Measurements from ENCODE around the gene GABBR2. TPM values are rescaled to one million over a fixed set of nuclear protein-coding genes. Genes with fewer than 3 reads are reported as not detected.

The GABBR2 gene
- total RNA-seq, 2 donors from 2014 or later, result 1.2 to 1.3 TPM

GRCh38 chr9:98555651-98556465 lies 152.9 kb downstream of the GABBR2 start:
- Histone ChIP-seq H3K36me3 (ENCODE audit: control insufficient read depth, insufficient read depth, low read length) (no peaks in the 10 kb centered on the region), H3K9me3 (ENCODE audit: control insufficient read depth, low read length) (no peaks in the 10 kb centered on the region), H3K27ac (ENCODE audit: low read depth, low read length) (no peak overlapping the region), H3K9ac (ENCODE audit: extremely low read depth, low read length, poor library complexity, severe bottlenecking) (no peak overlapping the region), H3K27me3 (ENCODE audit: control insufficient read depth, insufficient read depth, low read length, poor library complexity, severe bottlenecking) (no peaks in the 10 kb centered on the region), H3K4me3 (ENCODE audit: low read length) (no peak overlapping the region), H3K4me1 (ENCODE audit: control insufficient read depth, insufficient read depth, low read length) (no peaks in the 10 kb centered on the region)
- H3K27ac Mint-ChIP-seq, result no peak overlapping the region
- WGBS, 2 experiments (ENCODE audit: insufficient coverage in 1 of 2, insufficient read length in 1 of 2), result 88 to 96% methylated on average over 8 to 10 of the region's 10 CpGs
- H3K4me3 Mint-ChIP-seq, result no peak overlapping the region
- no peak for TF ChIP-seq CTCF (conservative IDR thresholded peaks at IDR 0.05)
- H3K9me3 Mint-ChIP-seq, result no peaks in the 10 kb centered on the region
- no peaks in the 10 kb centered on the region for H3K36me3 Mint-ChIP-seq (ENCODE audit: low read depth)
- H3K27me3 Mint-ChIP-seq (ENCODE audit: insufficient read depth), result no peaks in the 10 kb centered on the region
- no peaks in the 10 kb centered on the region for H3K4me1 Mint-ChIP-seq
- DNase-seq, result peak; percentile 34

- WGBS, 2 experiments (ENCODE audit: insufficient coverage in 1 of 2, insufficient read length in 1 of 2), result 90 to 97% methylated on average over 3 to 5 of the region's 5 CpGs
- H3K27me3 Mint-ChIP-seq (ENCODE audit: insufficient read depth), result no peaks in the 10 kb centered on the region
- Histone ChIP-seq H3K4me3 (ENCODE audit: low read length) (no peak overlapping the region), H3K9ac (ENCODE audit: extremely low read depth, low read length, poor library complexity, severe bottlenecking) (no peak overlapping the region), H3K9me3 (ENCODE audit: control insufficient read depth, low read length) (no peaks in the 10 kb centered on the region), H3K27me3 (ENCODE audit: control insufficient read depth, insufficient read depth, low read length, poor library complexity, severe bottlenecking) (no peaks in the 10 kb centered on the region), H3K4me1 (ENCODE audit: control insufficient read depth, insufficient read depth, low read length) (no peaks in the 10 kb centered on the region), H3K27ac (ENCODE audit: low read depth, low read length) (no peak overlapping the region), H3K36me3 (ENCODE audit: control insufficient read depth, insufficient read depth, low read length) (no peaks in the 10 kb centered on the region)
- no peaks in the 10 kb centered on the region for H3K4me1 Mint-ChIP-seq
- no peak for DNase-seq
- no peaks in the 10 kb centered on the region for H3K36me3 Mint-ChIP-seq (ENCODE audit: low read depth)
- no peak for TF ChIP-seq CTCF (conservative IDR thresholded peaks at IDR 0.05)
- no peak overlapping the region for H3K27ac Mint-ChIP-seq
- no peak overlapping the region for H3K4me3 Mint-ChIP-seq
- no peaks in the 10 kb centered on the region for H3K9me3 Mint-ChIP-seq
Observed at GRCh38 chr9:98554752-98555151, 154.0 kb downstream of the GABBR2 start.

GRCh38 chr9:98552331-98552730 lies 156.4 kb downstream of the GABBR2 start:
- Histone ChIP-seq H3K4me1 (ENCODE audit: control insufficient read depth, insufficient read depth, low read length) (no peaks in the 10 kb centered on the region), H3K4me3 (ENCODE audit: low read length) (no peak overlapping the region), H3K9me3 (ENCODE audit: control insufficient read depth, low read length) (no peaks in the 10 kb centered on the region), H3K27ac (ENCODE audit: low read depth, low read length) (no peak overlapping the region), H3K27me3 (ENCODE audit: control insufficient read depth, insufficient read depth, low read length, poor library complexity, severe bottlenecking) (no peaks in the 10 kb centered on the region), H3K36me3 (ENCODE audit: control insufficient read depth, insufficient read depth, low read length) (no peaks in the 10 kb centered on the region), H3K9ac (ENCODE audit: extremely low read depth, low read length, poor library complexity, severe bottlenecking) (no peak overlapping the region)
- Mint-ChIP-seq H3K27ac (no peak overlapping the region), H3K4me1 (no peaks in the 10 kb centered on the region), H3K36me3 (ENCODE audit: low read depth) (no peaks in the 10 kb centered on the region), H3K27me3 (ENCODE audit: insufficient read depth) (no peaks in the 10 kb centered on the region), H3K9me3 (no peaks in the 10 kb centered on the region), H3K4me3 (no peak overlapping the region)
- WGBS, 2 experiments (ENCODE audit: insufficient coverage in 1 of 2, insufficient read length in 1 of 2), result 88 to 89% methylated on average over 7 to 8 of the region's 8 CpGs
- TF ChIP-seq CTCF (conservative IDR thresholded peaks at IDR 0.05), result no peak
- DNase-seq, result peak; percentile 37
